Sigmoid colon (tissue), 4 donors: ENCODE data around the gene ETS1.

Source experiments
- CTCF ChIP-seq, 4 experiments: fragments of 450-650 bp in 3 of 4; fragments of 200-600 bp in 1 of 4; IDR thresholded peaks; one replicate each; pipeline ENCODE4 v1.5.1; 2016 to 2019; ENCODE audit warnings: antibody characterized with exemption in 4 of 4, mild to moderate bottlenecking in 3 of 4, moderate library complexity in 2 of 4
- EP300 ChIP-seq, 4 donors: sonication (generic); formaldehyde crosslinking; IDR thresholded peaks; one replicate each; pipeline ENCODE4 v1.6.1; 2017; ENCODE audit warnings: antibody characterized with exemption in 4 of 4
- POLR2AphosphoS5 ChIP-seq, 4 donors: sonication (generic); formaldehyde crosslinking; IDR thresholded peaks; one replicate each; pipeline ENCODE4 v1.6.1; 2017; ENCODE audit warnings: antibody characterized with exemption in 4 of 4

DNA sequence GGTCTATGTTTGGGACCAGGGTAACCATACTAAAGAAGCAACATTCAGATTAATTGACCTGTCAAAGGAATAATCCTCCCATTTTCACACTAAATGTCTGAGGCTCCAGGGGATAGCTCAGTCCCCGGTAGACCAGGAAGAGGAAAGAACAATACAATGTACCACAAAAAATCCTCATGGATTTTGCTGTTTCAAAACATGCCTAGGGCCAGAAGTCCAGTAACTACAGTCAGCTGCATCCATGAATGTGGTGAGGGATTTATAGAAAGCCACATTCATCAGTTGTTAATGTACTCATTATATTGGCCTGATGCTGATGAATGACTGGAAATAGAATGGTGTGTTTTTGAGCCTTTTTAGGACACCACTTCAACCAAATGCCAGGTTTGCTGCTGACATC is 6.9 kb upstream of the ETS1 start:
- no peak for TF ChIP-seq CTCF (IDR thresholded peaks at IDR 0.05)
- TF ChIP-seq POLR2AphosphoS5 (IDR thresholded peaks at IDR 0.05), result no peak
- TF ChIP-seq EP300 (IDR thresholded peaks at IDR 0.05), result no peak
